GF-D8 (cell line): ENCODE data around the gene IL18BP.
A peak's percentile ranks its signal among the peaks of the same experiment; 100 is the strongest.

Experiments
- DNase-seq: peaks from one replicate; lab custom pipeline; 2025; lab: John Stamatoyannopoulos, UW

Gene IL18BP

DNA sequence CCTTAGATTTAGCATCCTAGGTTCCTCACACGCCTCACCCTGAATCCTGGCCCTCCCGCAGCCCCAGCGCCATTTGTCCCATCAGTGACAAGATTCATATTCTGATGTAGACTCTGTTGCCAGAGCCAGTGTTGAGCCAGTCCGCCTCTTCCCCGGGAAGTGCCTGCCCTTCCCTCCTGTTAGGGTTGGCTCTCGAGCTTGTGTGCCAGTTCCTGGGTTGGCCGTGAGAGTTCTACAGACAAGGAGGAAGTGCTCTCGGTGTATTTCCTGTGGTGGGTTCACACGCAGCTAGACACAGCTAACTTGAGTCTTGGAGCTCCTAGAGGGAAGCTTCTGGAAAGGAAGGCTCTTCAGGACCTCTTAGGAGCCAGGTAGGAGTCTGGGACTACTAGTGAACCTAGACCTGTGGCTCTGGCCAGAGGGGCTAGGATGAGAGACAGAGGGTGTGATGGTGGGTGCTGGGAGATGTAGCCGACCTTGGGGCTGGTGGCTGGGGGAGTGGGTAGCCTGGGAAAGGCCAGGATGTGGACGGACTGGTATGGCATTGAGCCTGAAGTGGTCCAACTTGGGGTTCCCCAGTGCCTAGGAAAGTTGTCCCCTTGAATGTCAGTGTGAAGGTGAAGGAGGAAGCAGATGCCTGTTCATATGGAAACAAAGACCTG is at the start of gene IL18BP:
Gene IL18BP (plus strand): TSS at position 261 of the 662 bp plus-strand sequence. CDS start 1,076 bp downstream, outside the sequence.
- DNase-seq: peak; percentile 57

DNA sequence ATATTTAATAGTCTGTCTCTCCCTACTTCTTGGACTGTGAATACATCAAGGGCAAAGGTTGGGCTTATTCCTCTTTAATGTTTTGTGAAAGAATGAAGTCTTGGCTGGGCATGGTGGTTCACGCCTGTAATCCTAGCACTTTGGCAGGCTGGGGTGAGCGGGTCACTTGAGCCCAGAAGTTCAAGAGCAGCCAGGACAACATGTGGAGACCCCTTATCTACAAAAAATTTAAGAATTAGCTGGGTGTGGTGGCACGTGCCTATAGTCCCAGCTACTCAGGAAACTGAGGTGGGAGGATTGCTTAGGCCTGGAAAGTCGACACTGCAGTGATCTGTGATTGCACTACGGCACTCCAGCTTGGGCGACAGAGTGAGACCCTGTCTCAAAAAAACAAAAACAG is 49.7 kb upstream of the IL18BP start:
- no peak for DNase-seq

DNA sequence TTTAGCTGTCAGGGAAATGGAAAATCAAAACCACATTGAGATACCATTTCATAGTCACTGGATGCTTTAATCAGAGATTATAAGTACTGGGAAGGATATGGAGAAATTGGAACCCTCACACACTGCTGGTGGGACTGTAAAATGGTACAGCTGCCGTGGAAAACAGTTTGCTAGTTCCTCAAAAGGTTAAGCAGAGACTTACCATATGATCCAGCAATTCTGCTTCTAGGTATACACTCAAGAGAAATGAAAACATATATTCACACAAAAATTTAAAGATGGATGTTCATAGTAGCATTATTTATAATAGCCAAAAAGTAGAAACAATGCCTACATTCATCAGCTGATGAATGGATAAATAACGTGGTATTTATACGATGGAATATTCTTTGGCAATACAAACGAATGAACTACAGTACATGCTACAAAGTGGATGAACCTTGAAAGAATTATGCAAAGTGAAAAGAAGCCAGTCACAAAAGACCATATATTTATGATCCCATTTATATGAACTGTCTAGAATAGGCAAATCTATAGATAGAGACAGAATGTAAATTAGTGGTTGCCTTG is 46.9 kb upstream of the IL18BP start:
- no peak for DNase-seq

DNA sequence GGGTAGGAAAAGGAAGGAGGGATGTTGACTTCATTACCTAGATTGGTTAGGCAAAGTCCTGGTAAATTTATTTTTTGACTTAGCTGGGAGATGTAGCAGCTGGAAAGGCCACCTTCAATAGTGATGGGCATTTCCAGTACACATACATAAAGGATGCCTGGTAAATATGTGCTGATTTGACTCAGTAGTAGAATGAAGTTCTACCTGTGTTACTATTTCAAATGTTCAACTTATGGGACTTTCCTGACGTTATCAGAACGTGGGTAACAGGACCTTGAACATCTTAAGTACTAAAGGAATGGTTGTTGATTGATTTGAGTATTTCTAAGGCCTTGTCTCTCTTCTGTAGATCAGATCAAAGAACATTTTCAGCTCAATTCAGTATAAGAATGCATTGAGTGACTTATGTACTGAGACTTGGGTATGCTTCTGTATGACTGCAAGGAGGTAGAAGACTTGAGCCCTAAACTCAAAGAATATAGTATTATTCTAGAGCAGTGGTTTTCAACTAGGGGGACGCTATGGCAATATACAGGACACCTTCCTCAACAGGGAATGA is 42.7 kb upstream of the IL18BP start:
- no peak for DNase-seq

DNA sequence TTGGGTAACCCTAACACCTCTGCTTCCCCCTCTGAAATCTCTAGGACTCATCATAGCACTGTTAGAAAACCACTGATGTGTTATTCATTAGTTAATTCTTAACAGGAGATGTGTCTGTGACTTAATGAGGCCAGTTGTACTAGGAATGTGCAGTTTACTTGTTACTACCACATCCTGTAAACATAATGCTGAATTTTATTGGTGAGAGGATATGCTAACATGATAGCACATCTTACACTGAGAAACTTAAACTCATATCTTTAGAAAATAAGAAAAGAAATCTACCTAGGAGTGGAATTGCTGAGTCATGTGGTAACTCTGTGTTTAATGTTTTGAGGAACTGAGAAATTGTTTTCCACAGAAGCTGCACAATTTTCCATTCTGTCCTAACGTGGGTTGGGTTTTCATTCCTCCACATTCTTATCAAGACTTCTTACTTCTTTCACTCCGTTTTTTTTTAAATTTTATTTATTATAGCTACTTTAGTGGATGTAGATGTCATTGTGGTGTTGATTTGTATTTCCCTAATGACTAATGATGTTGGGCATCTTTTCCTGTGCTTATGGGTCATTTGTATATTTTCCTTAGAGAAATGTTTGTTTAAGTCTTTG is 36.2 kb upstream of the IL18BP start:
- DNase-seq: peak; percentile 61

DNA sequence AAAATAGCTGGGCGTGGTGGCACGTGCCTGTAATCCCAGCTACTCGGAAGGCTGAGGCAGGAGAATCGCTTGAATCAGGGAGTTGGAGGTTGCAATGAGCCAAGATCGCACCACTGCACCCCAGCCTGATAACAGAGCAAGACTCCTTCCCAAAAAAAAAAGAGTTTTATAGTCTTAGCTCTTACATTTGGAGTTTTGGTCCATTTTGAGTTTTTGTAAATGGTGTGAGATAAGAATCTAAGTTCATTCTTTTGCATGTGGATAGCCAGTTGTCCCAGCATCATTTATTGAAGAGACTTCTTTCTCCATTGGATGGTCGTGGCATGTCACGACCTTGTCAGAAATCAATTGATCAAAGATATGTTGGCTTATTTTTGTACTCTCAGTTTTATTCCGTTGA is 35.2 kb upstream of the IL18BP start:
- no peak for DNase-seq

DNA sequence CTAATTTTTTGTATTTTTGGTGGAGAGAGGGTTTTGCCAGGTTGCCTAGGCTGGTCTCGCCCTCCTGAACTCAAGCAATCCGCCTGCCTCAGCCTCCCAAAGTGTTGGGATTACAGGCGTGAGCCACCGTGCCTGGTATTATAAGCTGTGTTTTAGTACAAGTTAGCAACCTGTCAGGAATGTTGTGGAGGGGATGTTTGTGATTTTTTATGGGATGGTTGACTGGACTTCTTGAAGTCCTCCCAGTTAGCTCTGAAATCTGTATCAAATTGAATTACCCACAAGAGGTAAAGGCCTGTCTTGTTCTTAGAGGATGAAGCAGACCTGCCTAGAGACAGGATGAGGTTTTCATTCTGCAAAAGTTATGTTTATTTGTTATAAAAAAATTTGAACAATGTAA is 34.1 kb upstream of the IL18BP start:
- DNase-seq: no peak

DNA sequence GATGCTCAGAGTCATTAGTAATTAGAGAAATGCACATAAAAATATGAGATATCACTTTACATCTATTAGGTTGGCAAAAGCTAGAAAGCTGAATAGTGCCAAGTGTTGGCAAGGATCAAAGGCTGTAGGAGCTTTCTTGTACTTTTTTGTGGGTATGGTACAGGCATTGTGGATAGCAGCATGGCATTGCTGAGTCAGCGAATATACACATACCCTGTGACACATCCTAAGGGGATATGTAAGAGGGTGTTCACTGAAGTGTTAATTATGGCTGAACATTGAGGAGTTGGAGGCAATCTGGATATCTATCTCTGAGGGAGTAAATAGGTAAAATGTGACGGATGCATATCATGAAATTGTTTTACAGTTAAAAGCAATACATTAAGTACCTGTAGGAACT is 27.0 kb upstream of the IL18BP start:
- no peak for DNase-seq

DNA sequence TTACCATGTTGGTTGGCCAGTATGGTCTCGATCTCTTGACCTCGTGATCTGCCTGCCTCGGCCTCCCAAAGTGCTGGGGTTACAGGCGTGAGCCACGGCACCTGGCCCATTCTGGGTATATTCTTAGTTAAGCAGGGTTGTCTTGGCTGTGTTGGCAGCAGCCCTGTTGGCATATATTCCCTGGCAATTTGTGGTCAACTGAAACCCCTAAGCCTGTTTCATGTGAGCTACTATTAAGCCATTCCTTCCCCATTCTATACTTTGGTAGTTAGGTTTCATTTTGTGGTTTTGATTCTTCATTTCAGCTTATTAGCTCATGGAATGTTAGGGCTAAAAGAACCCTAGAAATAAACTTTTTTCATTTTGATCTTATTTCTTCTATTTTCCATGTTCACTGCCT is 22.2 kb upstream of the IL18BP start:
- no peak for DNase-seq

DNA sequence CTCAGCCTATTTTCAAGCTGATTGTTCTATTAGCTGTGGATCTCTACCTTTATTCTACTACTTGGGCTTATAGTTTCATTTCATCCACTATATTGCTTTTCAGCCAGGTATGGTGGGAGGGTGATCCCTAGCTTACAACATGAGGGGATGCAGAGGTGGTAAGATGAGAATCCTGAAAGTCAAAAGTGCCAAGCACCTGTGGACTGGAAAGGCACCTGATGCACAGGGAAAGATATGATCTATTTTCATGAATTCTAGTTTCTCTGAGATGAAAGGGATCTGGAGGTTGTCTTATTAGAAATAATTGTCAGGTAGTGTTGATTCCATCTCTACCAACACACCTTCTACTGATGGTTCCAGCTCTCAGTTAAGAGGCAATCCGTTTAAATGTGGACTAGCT is 21.6 kb upstream of the IL18BP start:
- DNase-seq: no peak

DNA sequence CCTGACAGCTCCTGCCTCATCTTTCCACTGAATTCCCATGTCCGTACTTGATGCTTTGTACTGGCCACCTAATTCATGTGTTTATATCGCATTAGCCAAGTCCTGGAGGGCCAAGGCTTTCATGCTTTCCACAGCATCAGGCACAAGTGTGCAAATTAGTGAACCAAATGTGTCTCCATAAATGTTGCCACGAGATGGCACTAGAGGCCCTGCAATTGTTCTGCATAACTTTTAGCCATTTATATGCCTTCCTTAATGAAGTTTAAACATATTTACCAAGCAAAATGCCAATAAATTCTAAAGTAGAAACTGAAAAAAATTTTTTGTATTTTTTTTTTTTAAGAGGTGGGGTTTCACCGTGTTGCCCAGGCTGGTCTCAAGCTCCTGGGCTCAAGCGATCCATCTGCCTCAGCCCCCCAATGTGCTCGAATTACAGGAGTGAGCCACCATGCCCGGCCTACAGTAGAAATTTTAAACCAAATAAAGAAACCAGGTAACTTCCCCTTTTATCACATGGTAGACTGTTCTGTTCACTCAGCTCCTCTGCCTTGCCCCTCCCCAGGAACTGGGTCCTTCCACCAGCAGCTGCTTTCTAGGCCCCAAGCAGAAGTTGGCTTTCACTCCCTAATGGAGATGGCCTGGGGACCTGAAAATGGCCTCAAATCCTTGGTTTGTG is 20.8 kb upstream of the IL18BP start:
- DNase-seq: peak; percentile 62

DNA sequence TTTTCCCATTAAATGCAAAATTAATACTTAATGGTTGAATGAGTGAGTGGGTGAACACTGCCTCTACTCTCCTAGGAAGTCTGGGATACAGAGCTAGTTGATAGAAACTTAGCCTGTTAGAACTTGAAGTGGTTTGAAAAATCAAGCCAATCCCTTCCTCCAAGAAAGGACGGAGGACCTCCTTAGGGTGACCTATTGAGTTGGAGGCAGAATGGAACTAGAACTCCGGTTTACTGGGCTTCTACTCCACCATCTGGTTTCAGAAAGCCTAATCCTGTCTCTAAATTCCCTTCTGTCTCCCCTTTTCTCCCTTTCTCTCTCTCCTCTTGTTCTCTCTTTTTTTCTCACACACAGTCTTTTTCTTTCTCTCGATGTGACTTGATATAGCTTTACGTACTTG is 19.6 kb upstream of the IL18BP start:
- DNase-seq: no peak

DNA sequence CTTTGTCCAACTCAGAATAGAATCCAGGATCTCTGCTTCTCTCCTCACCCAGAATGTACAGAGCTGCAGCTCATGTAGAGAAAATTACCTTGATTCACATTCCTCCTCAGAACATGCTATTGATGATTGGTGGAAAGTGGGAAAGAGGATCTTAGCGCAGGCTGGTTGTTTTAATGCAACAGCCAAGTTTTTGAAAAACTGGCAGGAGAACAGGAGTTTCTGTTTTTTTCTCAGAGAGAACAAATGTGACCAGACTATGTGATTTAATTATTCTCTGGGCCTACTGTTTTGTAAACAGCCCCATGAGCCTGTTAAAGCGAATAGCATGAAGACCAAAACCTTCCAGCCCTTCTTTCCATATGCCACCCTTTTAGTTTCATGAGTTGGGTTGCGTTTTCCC is 19.1 kb upstream of the IL18BP start:
- DNase-seq: no peak

DNA sequence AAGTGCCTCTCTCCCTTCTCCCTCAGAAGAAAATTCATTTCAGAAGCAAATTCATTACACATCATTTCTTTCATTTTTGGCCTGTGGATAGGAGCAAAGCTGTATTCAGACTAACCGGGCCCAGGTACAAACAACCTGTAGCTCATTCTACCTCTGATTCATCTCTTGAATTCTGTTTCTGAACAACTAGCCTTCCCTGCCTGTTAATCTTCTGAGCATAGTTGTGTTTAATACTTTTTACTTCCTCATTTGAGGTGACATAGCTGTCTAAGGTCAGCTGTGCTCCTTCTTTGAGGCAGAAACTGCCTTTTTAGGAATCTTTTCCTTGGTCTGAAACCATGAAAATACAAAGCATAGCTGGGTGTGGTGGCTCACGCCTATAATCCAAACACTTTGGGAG is 12.6 kb upstream of the IL18BP start:
- peak; percentile 10 for DNase-seq

DNA sequence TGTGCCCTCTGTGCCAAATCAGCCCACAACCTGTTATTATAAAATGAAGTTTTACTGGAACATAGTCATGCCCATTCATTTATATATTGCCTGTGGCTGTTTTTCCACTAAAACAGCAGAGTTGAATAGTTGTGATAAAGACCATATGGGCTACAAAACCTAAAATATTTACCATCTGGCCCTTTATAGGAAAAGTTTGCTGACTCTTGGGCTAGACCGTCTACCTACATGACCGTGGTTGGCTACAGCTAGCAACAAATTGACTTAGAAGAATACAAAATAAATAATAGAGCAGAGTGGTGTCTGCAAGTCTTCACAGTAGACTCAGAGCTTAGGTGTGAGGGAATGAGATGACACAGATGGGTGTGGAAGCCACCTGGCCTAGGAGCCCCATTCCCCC is 11.2 kb upstream of the IL18BP start:
- DNase-seq: no peak

DNA sequence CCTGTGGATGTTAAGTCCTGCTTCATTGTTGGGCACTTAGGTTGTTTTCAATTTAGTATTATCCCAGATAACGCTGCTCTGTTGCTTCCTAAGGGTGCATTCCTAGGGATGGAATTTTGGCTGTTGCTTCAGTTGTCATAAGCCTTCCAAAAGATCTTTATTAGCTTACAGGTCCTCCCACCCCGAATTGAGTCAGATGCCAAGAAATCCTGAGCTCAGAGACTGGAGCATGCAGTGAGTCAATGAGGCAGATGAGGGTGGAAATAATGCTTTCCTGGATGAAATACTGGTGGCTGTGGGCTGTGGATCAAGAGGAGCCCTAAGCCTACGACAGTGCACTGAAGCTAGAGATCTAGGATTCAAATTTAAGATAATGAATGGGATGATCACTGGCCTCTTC is 10.7 kb upstream of the IL18BP start:
- DNase-seq: no peak

DNA sequence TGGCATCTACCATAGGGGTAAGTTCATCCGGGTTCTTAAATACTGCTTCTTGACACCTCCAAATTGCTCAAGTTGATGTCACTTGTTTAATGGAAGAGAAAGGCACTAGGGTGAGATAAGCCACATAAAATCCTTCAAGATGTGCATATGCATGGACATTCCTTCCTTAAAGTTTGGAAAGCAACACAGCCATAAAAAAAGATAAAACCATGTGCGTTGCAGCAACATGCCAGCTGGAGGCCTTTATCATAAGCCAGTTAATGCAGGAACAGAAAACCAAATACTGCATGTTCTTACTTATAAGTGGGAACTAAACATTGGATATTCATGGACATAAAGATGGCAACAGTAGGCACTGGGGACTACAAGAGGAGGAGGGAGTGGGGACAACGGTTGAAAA is 8.0 kb upstream of the IL18BP start:
- DNase-seq: no peak

DNA sequence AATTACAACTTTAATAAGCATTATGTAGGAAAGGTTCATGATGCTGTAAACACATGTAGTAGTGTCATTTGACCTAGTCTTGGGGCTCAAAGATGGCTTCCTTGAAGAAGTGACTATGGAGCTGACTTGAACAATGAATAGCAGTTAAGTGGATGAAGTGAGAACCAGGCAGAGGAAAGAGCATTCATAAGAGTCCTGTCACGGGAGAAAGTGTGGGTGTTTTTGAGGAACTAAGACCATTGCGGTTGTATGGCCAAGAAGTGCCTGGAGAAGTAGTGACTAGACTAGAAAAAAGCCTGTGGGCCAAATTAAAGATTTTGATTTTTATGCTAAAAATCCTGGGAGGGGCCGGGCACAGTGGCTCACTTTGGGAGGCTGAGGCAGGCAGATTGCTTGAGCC is 7.2 kb upstream of the IL18BP start:
- no peak for DNase-seq

DNA sequence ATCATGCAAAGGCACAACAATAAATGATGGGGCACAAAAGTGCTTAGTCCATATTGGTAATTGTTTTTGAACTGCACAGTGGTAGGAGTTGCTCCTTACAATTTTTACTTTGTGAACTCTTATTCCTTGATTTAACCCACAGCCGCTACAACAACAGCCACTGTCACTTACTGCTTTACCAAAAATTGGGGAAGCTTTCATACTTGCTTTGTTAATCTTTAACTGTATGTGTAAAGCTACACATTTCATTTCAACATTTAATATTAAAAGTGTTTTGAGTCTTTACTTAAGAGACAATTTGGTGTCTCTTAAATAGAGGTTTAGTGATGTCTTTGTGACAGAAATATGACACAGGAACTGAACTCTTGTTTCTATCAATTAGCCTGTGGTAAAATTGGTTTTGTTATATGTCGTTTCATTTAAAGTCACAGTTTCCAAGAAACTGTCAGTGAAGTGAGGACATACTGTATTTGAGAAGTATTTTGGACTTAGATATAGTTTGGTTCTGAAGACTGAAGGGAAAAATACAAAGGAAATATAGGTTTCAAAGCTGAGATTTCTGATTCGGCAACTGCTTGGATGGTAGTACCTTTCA is 6.5 kb upstream of the IL18BP start:
- DNase-seq: no peak

DNA sequence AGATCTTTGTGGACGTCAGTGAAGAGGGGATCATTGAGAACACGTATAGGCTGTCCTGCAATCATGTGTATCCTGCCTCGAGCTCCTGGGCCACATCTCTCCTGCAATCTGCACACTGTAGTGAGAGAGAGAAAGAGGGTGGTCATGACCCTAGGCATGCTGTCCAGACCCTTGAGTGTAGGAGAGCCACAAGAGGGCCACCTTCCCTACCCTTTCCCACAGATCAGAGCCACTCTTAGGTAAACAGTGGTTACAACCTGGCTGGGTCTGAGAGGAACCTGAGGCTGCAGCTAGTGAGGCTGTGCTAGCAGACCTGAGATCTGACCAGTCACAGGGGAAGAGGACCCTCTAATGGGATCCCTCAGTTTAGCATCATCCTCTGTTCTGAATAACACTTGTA is 3.9 kb upstream of the IL18BP start:
- no peak for DNase-seq

DNA sequence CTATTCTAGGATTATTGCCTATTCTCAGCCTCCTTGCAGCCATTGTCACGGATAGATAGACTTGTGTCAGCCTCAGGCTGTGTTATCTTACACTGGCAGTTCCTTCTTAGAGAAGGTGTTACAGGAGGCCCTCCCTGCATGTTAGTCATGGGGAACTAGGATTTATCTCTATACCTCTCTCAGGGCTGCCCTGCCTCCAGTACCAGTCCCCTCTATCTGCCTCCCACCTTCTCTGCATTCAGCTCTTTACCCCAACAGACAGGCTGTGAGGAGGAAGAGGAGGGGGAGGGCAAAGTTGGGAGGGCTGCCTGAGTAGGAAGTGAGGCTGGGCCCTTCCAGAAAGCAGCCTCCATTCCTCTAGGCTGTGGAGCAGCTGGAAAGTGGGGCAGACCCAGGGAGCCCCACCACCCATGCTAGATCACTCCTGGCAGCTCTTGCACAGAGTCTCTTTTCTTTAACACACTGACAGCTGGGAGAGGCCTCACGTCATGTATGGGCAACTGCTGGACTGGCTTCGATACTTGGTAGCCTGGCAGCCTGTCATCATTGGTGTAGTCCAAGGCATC is 2.9 kb upstream of the IL18BP start:
- DNase-seq: no peak

DNA sequence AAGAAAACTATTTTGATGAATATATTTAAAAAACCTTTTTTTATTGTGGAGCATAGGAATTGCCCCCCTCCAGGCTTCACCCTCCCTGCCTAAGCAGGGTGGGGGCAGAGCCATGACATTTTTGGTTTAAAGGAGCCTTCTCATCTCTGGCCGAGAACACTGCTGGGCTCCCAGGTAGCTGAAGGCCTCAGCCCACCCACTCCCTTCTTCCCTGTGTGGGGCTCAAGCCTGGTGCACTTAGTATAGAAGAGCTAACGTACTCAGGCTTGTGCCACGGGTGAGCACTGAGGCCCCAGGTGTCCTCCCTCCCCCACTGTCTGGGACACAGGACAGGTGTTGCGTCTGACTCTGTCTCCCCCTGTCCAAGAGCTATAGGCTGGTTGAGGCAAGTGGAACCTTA is 2.2 kb upstream of the IL18BP start:
- DNase-seq: no peak
